K562 (cell line): ENCODE data around the gene BAD. TPM values are rescaled to one million over a fixed set of nuclear protein-coding genes. Genes with fewer than 3 reads are reported as not detected.

Experiments used
- CSDE1 ChIP-seq, 2 experiments: fragments of 450-650 bp; IDR thresholded peaks; 2 replicates each; pipeline ENCODE4 v1.6.1; 2016; ENCODE audit warnings: mild to moderate bottlenecking in 1 of 2
- GABPB1 ChIP-seq: sonication (generic); formaldehyde crosslinking; IDR thresholded peaks from 2 replicates; pipeline ENCODE4 v1.8.0; 2022; ENCODE audit warnings: mild to moderate bottlenecking, missing genetic modification reagents
- HDAC2 ChIP-seq: fragments of 450-650 bp; IDR thresholded peaks from 2 replicates; pipeline ENCODE4 v1.6.1; 2016; ENCODE audit warnings: mild to moderate bottlenecking
- MCM2 ChIP-seq: fragments of 450-650 bp; IDR thresholded peaks from 2 replicates; pipeline ENCODE4 v1.6.1; 2017; ENCODE audit warnings: low read depth, mild to moderate bottlenecking
- RBM22 ChIP-seq: fragments of 200-400 bp; formaldehyde crosslinking; IDR thresholded peaks from 2 replicates; pipeline ENCODE4 v1.6.1; 2018; ENCODE audit warnings: low read length, low read depth; ENCODE audit not compliant: poor library complexity, severe bottlenecking
- SMARCE1 ChIP-seq: fragments of 450-650 bp; IDR thresholded peaks from 2 replicates; pipeline ENCODE4 v1.7.1; 2016; ENCODE audit warnings: mild to moderate bottlenecking
- STAT5A ChIP-seq: IDR thresholded peaks from 2 replicates; pipeline ENCODE4 v1.6.1; 2012; ENCODE audit warnings: low read length, inconsistent platforms, borderline replicate concordance
- ZKSCAN1 ChIP-seq: fragments of 150-350 bp; IDR thresholded peaks from 2 replicates; pipeline ENCODE4 v1.6.1; 2016; ENCODE audit warnings: low read depth, low read length
- polyA plus RNA-seq, 8 experiments: library from polyadenylated mRNA; depleted of rRNA in 4 of 8; stranded (reverse) in 5 of 8; unstranded in 3 of 8; fragments of >200 nt; fragmentation: Nextera tagmentation in 2 of 8; fragmentation: Illumina TruSeq in 1 of 8; extraction: Ambion mirVana in 2 of 8; extraction: Trizol in 1 of 8; gene quantifications; 2 replicates each; pipeline versions ENCODE4 v1.2.1 to v1.2.3, GENCODE V29; 2011 to 2014; ENCODE audit warnings: inconsistent platforms in 1 of 8, missing spikeins in 1 of 8
- total RNA-seq, 7 experiments: library from RNA; depleted of rRNA in 6 of 7; stranded (reverse); fragments of >200 nt in 6 of 7; fragmentation: Illumina TruSeq in 2 of 7; extraction: Trizol in 2 of 7; gene quantifications; 2 replicates each; pipeline versions ENCODE4 v1.2.1 to v1.2.3, GENCODE V29; 2011 to 2021; ENCODE audit warnings: low replicate concordance in 1 of 7
- TF ChIP-seq, protein P1 (sequence below): fragments of 450-650 bp; IDR thresholded peaks from 2 replicates; pipeline ENCODE4 v1.6.1; 2016
- TF ChIP-seq, protein P2 (sequence below): fragments of 250-450 bp; sonication (Bioruptor Pico); IDR thresholded peaks from 2 replicates; pipeline ENCODE4 v1.4.0; 2020

The BAD gene
- total and polyA plus RNA-seq, 9 of the 15 experiments (the other 6 are each of a cell fraction or from before 2014, with no cell fraction given): 0.61 to 45.6 (median 11.8) TPM

DNA sequence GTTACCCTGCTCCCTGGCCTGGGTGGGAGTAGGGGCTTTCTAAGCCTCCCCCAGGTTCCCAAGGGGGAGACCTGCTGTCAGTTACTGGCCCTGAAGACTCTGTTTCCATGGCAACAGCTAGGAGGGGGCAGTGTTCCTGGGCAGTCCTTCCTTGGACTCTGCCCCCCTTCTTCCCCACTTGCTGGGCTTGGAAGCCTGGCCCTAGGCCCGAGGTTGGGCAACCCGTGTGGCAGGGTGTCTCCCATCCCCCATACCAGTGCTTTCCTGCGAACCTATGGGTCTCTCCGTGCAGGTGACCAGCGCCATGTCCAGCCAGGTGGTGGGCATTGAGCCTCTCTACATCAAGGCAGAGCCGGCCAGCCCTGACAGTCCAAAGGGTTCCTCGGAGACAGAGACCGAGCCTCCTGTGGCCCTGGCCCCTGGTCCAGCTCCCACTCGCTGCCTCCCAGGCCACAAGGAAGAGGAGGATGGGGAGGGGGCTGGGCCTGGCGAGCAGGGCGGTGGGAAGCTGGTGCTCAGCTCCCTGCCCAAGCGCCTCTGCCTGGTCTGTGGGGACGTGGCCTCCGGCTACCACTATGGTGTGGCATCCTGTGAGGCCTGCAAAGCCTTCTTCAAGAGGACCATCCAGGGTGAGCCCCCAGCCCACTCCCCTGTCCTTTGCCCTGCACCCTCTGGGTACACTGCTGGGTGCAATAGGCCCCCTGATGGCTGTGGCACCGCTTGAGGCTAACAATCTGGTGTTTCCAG lies 22.6 kb upstream of the BAD start (continued):
- TF ChIP-seq CSDE1 (IDR thresholded peaks at IDR 0.05): peak in 1 of 2 experiments; percentile 59; a peak in 2 of 4 replicates
- TF ChIP-seq STAT5A: no peak
- TF ChIP-seq, protein P1, sequence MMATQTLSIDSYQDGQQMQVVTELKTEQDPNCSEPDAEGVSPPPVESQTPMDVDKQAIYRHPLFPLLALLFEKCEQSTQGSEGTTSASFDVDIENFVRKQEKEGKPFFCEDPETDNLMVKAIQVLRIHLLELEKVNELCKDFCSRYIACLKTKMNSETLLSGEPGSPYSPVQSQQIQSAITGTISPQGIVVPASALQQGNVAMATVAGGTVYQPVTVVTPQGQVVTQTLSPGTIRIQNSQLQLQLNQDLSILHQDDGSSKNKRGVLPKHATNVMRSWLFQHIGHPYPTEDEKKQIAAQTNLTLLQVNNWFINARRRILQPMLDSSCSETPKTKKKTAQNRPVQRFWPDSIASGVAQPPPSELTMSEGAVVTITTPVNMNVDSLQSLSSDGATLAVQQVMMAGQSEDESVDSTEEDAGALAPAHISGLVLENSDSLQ: peak; percentile 22; the same call in 1 of the 2 replicates
- peak; percentile 7 for TF ChIP-seq RBM22
- TF ChIP-seq, protein P2, sequence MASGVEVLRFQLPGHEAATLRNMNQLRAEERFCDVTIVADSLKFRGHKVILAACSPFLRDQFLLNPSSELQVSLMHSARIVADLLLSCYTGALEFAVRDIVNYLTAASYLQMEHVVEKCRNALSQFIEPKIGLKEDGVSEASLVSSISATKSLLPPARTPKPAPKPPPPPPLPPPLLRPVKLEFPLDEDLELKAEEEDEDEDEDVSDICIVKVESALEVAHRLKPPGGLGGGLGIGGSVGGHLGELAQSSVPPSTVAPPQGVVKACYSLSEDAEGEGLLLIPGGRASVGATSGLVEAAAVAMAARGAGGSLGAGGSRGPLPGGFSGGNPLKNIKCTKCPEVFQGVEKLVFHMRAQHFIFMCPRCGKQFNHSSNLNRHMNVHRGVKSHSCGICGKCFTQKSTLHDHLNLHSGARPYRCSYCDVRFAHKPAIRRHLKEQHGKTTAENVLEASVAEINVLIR (CRISPR knock-in tag): no peak
- TF ChIP-seq SMARCE1: no peak
- no peak for TF ChIP-seq HDAC2
- TF ChIP-seq GABPB1 (CRISPR knock-in tag): no peak
- TF ChIP-seq MCM2: no peak
- TF ChIP-seq ZKSCAN1: no peak
